Cerebellar cortex (tissue), 1 donor: Measurements from ENCODE around the gene DNM1.
A peak's percentile ranks its signal among the peaks of the same experiment; 100 is the strongest.

ENCODE experiments used
- DNase-seq: peaks from one replicate; pipeline ENCODE4 v3.0.0-alpha.2; 2015; ENCODE audit warnings: low spot score

The DNM1 gene

DNA sequence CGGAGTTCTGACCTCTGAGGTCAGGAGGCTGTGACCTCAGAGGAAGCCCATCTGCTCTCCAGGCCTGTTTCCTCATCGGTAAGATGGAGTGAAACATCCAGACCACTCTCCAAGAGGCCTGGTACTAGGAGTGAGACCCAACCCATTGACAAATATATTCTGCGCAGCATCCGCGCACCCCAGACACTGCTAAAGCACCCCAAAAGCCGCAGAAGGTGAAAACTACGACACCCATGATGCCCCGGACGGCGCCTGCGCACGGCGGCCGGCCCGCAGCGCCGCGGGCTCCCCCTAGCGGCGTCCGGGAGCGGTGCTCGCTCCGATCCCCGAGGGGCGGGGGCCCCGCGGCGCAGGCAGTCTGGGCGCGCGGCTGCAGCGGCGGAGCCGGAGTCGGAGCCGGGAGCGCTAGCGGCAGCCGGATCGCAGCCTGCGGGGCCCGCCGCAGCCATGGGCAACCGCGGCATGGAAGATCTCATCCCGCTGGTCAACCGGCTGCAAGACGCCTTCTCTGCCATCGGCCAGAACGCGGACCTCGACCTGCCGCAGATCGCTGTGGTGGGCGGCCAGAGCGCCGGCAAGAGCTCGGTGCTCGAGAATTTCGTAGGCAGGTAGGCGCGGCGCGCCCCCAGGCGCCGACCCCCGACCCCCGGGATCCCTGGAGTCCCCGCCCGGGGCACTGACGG is at the start of gene DNM1:
Gene DNM1, plus strand, starts transcription at position 356 of the 683 bp plus-strand sequence. Its CDS starts 92 bp downstream, at position 448.
- DNase-seq, result peak; percentile 64

DNA sequence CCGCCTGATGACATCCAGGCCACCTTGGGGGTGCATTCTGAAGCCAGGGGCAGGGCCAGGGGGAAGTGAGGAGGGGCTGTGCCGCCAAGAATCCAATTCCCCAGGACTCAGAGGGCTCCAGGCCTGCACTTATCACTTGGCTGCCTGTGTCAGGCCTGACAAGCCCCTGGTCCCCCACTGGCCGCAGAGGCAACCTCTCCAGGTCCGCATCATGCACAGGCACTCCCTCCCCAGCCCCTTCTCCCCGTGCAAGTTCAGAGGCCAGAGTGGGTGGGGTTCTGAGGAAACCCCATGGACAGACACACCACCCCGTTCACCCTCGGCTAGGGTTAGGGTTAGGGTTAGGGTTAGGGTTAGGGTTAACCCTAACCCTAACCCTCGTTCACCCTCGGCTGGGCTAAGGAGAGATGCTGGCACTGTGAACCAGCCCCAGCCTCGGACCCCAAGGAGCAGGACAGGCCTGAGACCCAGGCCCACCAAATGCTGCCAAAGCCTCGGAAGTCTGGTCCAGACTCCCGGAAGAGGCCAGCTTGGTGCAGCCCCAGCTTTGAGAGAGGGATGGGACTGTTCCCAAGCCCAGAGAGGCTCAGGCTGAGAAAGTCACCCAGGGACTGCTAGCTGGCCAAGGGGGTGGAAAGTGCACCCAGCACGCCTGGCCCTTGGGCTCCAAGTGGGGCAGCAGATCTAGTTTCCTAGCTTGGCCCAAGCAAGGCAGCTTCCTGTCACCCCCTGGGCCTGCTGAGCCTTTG is 49.1 kb upstream of the DNM1 start:
- DNase-seq, result no peak

DNA sequence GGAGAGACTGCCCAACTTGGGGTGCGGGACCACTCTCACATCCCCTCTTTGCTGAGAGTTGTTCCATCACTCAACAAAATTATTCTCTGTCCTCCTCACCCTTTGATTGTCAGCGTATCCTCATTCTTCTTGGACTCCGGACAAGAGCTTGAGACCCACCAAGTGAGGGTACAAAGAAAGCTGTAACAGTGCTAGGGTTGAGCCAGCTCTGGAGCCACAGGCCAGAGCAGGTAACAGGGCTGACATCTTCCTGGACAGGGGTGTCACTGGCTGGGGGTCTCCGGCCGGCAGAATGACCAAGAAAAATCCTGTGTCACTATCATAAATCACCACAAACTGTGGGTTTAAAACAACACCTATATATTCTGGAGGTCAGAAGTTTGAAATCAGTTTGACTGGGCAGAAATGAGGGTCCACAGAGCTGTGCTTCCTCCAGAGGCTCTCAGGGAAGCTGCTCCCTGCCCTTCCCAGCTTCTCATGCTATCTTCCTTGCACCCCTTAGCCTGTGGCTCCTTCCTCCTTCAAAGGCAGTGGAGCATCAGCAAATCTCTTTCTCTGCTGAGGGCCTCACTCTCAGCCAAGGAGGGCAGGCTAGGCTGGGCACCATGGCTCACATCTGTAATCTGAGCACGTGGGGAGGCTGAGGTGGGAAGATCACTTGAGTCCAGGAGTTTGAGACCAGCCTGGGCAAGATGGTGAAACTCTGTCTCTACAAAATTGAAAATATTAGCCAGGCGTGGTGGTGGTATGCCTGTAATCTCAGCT is 47.3 kb upstream of the DNM1 start:
- no peak for DNase-seq

DNA sequence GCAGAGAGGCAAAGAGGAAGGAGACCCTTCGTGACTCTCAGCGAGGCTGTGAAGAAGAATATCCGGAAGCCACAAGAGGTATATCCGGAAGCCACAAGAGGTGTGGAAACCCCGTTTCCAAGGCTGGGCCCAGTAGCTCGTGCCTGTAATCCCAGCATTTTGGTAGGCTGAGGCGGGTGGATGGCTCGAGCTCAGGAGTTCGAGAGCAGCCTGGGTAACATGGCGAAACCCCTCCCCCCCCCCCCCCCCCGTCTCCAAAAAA is 43.7 kb upstream of the DNM1 start:
- no peak for DNase-seq

- peak; percentile 94 for DNase-seq
Measured at GRCh38 chr9:128159784-128160602, 43.2 kb upstream of the DNM1 start, which contains the start of gene BBLN. BBLN (plus strand) TSS chr9:128160265; CDS start chr9:128160408, 143 bp downstream.

DNA sequence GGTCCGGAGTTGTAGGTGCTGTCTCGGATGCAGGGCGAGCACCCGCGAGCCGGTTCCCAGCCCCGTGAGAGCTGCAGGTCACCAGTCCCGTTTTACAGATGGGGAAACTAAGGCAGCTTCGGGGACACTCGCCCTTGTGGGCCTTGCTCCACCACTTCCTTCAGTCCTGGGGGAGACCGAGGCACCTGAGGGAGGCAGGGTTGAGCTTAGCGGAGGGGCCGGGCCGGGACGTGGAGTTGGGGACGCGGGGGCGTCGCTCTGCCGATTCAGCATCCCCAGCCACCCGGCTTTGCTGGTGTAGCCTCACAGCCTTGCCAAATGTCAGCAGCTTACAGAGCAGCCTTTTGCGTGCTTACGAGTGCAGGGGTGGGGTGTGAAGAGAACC is 42.6 kb upstream of the DNM1 start:
- DNase-seq, result peak; percentile 26

DNA sequence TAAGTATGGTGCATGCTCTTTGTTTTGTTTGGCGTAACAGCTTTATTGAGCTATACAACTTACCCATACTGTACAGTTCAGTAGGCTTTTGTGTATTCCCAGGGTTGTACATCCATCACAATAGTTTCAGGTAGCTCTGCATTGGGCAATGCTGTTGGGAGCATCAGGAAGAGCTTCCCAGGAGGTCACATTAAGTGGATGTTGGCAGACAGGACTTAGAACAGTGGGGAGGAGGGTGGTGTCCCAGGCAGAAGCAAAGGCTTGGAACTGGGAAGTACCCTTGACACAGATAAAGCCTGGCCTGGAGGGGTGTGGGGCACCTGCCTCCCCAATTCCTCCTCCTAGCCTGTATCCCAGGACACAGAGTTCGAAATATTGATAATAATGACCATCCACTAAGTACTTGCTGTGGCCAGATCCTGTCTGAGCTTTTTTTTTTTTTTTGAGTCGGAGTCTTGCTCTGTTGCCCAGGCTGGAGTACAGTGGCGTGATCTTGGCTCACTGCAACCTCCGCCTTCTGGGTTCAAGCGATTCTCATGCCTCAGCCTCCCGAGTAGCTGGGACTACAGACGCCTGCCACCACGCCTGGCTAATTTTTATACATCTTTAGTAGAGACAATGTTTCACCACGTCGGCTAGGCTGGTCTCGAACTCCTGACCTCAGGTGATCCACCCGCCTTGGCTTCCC is 41.8 kb upstream of the DNM1 start:
- DNase-seq, result peak; percentile 27

GRCh38 chr9:128162215-128163026 is 40.8 kb upstream of the DNM1 start:
- peak; percentile 29 for DNase-seq

DNA sequence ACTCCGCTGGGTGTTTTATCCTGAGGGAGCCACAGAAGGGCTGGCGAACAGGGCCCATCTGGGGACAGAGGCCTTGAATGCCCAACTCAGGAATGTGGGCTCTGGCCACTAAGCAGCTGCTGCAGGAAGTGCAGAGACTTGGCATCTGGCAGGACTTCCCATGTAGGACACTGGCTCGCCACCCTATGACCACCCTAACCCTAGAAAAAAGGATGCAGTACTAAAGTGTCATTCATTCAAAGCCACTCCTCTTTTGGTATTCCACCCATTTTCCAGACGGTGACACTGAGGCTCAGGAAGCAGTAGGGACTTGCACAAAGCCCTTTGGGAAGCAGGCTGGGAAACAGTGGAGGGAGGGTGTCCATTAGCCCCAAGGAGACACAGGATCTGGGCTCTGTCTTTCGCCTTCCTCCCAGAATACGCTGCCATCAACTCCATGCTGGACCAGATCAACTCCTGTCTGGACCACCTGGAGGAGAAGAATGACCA is 40.1 kb upstream of the DNM1 start:
- DNase-seq, result no peak

- DNase-seq, result no peak
Measured at GRCh38 chr9:128163523-128164306, 39.5 kb upstream of the DNM1 start.

DNA sequence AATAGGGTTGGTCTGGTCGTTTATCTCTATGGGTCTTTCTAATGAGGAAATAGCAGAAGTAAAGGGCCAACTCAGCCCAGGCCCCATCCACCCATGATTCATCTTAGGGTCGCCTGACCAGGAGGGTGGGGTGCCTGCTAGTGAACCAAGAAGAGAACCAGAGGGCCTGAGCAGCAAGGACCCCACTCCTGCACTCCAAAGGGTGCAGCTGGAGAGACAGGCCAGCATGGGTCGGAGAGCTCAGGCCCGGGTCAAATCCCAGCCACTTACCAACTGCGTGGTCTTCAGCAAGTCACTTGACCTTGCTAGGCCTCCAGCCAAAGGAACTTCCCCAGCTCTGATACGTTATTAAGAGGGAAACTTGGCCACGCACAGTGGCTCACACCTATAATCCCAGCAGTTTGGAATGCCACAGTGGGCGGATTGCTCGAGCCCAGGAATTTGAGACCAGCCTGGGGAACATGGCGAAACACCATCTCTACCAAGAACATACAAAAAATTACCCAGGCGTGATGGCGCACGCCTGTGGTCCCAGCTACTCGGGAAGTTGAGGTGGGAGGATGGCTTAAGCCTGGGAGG is 38.8 kb upstream of the DNM1 start:
- no peak for DNase-seq

DNA sequence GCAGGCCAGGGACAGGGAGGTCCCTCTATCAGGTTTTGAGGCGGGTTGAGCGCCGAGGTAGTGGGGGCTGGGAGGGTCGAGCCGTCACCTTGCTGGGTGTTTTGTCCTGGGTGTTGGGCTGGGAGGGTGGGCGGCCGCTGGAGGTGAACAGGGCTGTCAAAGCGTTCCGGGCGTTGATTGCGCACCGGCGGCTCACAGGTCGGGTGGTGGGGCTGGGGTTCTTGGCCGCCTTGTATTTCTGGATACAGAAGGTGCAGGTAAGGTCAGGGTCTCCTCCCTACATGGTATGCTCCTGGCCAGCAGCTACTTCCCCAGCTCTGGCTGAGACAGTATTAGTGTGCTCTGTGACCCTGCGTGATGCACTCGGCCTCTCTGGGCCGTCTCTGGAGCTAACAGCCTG is 37.0 kb upstream of the DNM1 start:
- no peak for DNase-seq

DNA sequence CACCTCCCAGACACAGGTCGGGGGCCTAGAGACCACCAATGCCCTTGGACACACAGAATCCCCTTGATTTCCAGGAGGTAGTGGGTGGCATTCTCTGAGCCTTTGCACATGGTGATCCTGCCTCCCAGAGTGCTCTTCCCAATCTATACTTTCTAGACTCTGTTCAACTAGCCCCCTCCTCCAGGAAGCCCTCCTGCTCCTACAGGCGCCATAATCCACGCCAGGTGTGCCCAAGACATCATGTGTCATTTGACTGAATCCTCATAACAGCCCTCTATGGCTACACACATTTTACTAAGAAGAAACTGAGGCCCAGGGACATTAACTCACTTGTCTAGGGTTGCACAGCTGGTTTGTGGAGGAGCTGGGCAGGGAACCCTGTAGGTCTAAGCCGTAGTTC is 36.0 kb upstream of the DNM1 start:
- DNase-seq, result no peak

GRCh38 chr9:128168731-128169308 is 34.4 kb upstream of the DNM1 start:
- DNase-seq, result peak; percentile 78

GRCh38 chr9:128169492-128169891 is 33.7 kb upstream of the DNM1 start:
- peak; percentile 34 for DNase-seq

DNA sequence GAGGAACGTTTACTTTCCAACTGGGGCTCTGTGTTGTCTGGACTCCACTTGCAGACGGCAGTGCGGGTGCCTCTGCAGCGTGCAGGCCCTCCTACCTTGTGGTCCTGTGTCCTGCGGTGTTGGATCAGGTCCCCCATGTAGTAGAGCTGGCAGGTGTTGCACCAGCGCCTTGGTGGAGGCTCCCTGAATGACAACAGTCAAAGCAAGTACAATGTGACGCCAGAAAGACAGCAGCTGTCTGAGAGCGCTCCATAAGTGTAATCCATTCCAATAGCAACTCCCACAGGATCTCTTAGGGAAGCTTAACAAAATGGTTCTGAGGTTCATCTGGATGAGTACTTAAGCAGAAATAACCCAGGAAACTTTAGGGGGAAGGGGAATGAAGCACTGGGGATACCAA is 33.3 kb upstream of the DNM1 start:
- no peak for DNase-seq

DNA sequence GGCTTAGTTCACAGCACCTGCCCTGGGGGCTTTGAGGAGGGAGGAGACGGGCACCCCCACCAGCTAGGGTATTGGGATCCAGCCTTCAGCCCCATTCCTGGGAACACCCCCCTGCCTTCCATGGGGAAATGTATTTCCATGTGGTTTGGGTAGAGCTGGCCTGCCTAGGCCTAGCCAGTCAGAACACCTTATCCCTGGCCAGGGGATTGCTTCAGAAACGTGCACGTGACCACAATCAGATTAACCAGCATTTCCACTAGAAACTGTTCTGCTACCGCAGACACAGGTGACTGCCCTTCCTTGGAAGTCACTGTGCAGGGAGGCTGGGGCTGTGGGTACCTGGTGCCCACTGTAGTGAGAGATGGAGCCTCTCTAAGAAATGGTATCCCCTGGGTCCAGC is 29.1 kb upstream of the DNM1 start:
- no peak for DNase-seq

DNA sequence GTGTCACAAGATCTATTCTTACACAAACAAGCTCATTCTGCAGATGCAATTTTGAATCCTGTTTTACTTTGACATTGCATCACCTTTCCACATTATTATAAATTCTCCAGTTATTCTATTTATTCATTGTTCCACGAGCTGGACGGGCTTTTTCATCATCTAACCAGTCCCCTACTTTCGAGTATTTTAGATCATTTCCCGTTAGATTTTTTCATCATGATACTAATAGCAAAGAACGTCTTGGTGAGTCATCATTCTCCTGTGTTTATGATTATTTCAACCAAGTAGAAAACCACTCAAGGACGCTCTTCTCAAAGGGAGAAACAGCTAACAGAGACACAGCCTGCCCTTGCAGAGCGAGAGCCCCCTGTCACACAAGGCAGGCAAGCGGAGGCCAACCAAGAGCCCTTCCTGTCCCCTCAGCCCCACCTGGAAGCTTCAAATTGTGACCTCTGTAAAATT is 28.0 kb upstream of the DNM1 start:
- no peak for DNase-seq

- no peak for DNase-seq
Measured at GRCh38 chr9:128175726-128176125, 27.5 kb upstream of the DNM1 start.
